GM23338 (cell line): ENCODE data around the gene EPHB1. TPM values are rescaled to one million over a fixed set of nuclear protein-coding genes. Genes with fewer than 3 reads are reported as not detected.

Experiments
- ATAC-seq: fragments of 200-7000 bp; cut with Tn5 transposase; 3 replicates; pipeline ENCODE4 v1.9.1; 2020
- DNase-seq: peaks from one replicate; pipeline ENCODE4 v3.0.0-alpha.2; 2015; ENCODE audit warnings: low spot score
- H2AFZ ChIP-seq: fragments of 200-600 bp; sonication (generic); 2 replicates; pipeline ENCODE4 v1.8.0; 2016; ENCODE audit warnings: antibody characterized with exemption, mild to moderate bottlenecking, moderate library complexity
- H3F3A ChIP-seq: fragments of 200-600 bp; sonication (generic); replicated peaks from 2 replicates; pipeline ENCODE4 v1.8.0; 2017; ENCODE audit warnings: antibody characterized with exemption, mixed run types, low read depth
- H3K27ac ChIP-seq: fragments of 200-600 bp; sonication (generic); 2 replicates; pipeline ENCODE4 v1.6.1; 2016; ENCODE audit warnings: low read depth
- H3K27me3 ChIP-seq: fragments of 200-600 bp; sonication (generic); 2 replicates; pipeline ENCODE4 v1.8.0; 2016; ENCODE audit warnings: mild to moderate bottlenecking, mixed run types, moderate library complexity; ENCODE audit not compliant: insufficient read depth
- H3K36me3 ChIP-seq: fragments of 200-600 bp; sonication (generic); 2 replicates; pipeline ENCODE4 v1.8.0; 2016; ENCODE audit warnings: mild to moderate bottlenecking; ENCODE audit not compliant: insufficient read depth
- H3K4me1 ChIP-seq: fragments of 200-600 bp; sonication (generic); 2 replicates; pipeline ENCODE4 v1.8.0; 2016; ENCODE audit warnings: mild to moderate bottlenecking, moderate library complexity; ENCODE audit not compliant: insufficient read depth
- H3K4me2 ChIP-seq: fragments of 200-600 bp; sonication (generic); 2 replicates; pipeline ENCODE4 v1.7.1; 2017; ENCODE audit warnings: mixed run types
- H3K4me3 ChIP-seq: fragments of 200-600 bp; sonication (generic); 2 replicates; pipeline ENCODE4 v1.6.1; 2016; ENCODE audit warnings: mixed run types
- H3K79me2 ChIP-seq: fragments of 200-600 bp; sonication (generic); replicated peaks from 2 replicates; pipeline ENCODE4 v1.8.0; 2017; ENCODE audit warnings: mild to moderate bottlenecking; ENCODE audit not compliant: insufficient read depth
- H3K9me2 ChIP-seq: fragments of 200-600 bp; sonication (generic); 2 replicates; pipeline ENCODE4 v1.8.0; 2017; ENCODE audit not compliant: insufficient read depth
- H4K20me1 ChIP-seq: fragments of 200-600 bp; sonication (generic); replicated peaks from 2 replicates; pipeline ENCODE4 v1.8.0; 2017; ENCODE audit warnings: mild to moderate bottlenecking; ENCODE audit not compliant: insufficient read depth
- H3K27ac Mint-ChIP-seq: 2 replicates; pipeline ENCODE4 v1.8.0; 2020; ENCODE audit warnings: inconsistent platforms, mild to moderate bottlenecking, moderate library complexity, mixed read lengths
- H3K27me3 Mint-ChIP-seq: 3 replicates; pipeline ENCODE4 v1.8.0; 2022; ENCODE audit warnings: low read depth, mild to moderate bottlenecking, moderate library complexity, mixed read lengths, inconsistent platforms; ENCODE audit not compliant: insufficient read depth, poor library complexity
- H3K36me3 Mint-ChIP-seq: 3 replicates; pipeline ENCODE4 v1.8.0; 2021; ENCODE audit warnings: low read depth, mild to moderate bottlenecking, inconsistent platforms, moderate library complexity, mixed read lengths
- H3K4me1 Mint-ChIP-seq: 3 replicates; pipeline ENCODE4 v1.8.0; 2020; ENCODE audit warnings: mild to moderate bottlenecking, inconsistent platforms, mixed read lengths
- H3K4me3 Mint-ChIP-seq: 3 replicates; pipeline ENCODE4 v1.8.0; 2021; ENCODE audit warnings: moderate library complexity, mild to moderate bottlenecking, inconsistent platforms, mixed read lengths
- H3K9me3 Mint-ChIP-seq: 3 replicates; pipeline ENCODE4 v1.8.0; 2020; ENCODE audit warnings: moderate library complexity, mild to moderate bottlenecking, inconsistent platforms, mixed read lengths
- CREB1 ChIP-seq: fragments of 250-450 bp; sonication (Bioruptor Pico); IDR thresholded peaks from 2 replicates; pipeline ENCODE4 v1.5.0; 2020; ENCODE audit warnings: low read depth, mild to moderate bottlenecking, moderate library complexity
- EZH2 ChIP-seq: fragments of 200-600 bp; sonication (generic); IDR thresholded peaks from one replicate; pipeline ENCODE4 v1.8.0; 2017; ENCODE audit warnings: antibody characterized with exemption, mild to moderate bottlenecking, low read depth; ENCODE audit not compliant: unreplicated experiment
- EZH2phosphoT487 ChIP-seq: fragments of 200-600 bp; sonication (generic); IDR thresholded peaks from one replicate; pipeline ENCODE4 v1.8.1; 2018; ENCODE audit warnings: antibody characterized with exemption; ENCODE audit not compliant: unreplicated experiment
- JUNB ChIP-seq: IDR thresholded peaks from one replicate; pipeline ENCODE4 v1.6.1; 2016; ENCODE audit warnings: antibody characterized with exemption; ENCODE audit not compliant: unreplicated experiment
- POLR2AphosphoS5 ChIP-seq: IDR thresholded peaks from 2 replicates; pipeline ENCODE4 v1.6.1; 2016; ENCODE audit warnings: antibody characterized with exemption, low read depth
- STAT1 ChIP-seq: IDR thresholded peaks from one replicate; pipeline ENCODE4 v1.6.1; 2016; ENCODE audit warnings: antibody characterized with exemption; ENCODE audit not compliant: unreplicated experiment
- ZNF114 ChIP-seq: fragments of 250-450 bp; sonication (Bioruptor Pico); IDR thresholded peaks from 2 replicates; pipeline ENCODE4 v1.5.0; 2020; ENCODE audit warnings: mild to moderate bottlenecking, moderate library complexity
- ZNF331 ChIP-seq: fragments of 250-450 bp; sonication (Bioruptor Pico); IDR thresholded peaks from 2 replicates; pipeline ENCODE4 v1.5.0; 2020; ENCODE audit warnings: low read depth, mild to moderate bottlenecking, moderate library complexity
- polyA plus RNA-seq: library from polyadenylated mRNA; unstranded; fragments of >200 nt; fragmentation: Nextera tagmentation; extraction: Ambion mirVana; gene quantifications from 2 replicates; pipeline ENCODE4 v1.2.1, GENCODE V29; 2016
- total RNA-seq: library from RNA; depleted of rRNA; stranded (reverse); fragments of >200 nt; shearing (Covaris generic); gene quantifications from 2 replicates; pipeline ENCODE4 v1.2.3, GENCODE V29; 2014
- TF ChIP-seq, protein P1 (sequence below): fragments of 250-450 bp; sonication (Bioruptor Pico); IDR thresholded peaks from 2 replicates; pipeline ENCODE4 v1.5.0; 2020; ENCODE audit warnings: mild to moderate bottlenecking, moderate library complexity
- TF ChIP-seq, protein P2 (sequence below): IDR thresholded peaks from one replicate; pipeline ENCODE4 v1.6.1; 2018; ENCODE audit warnings: antibody characterized with exemption; ENCODE audit not compliant: unreplicated experiment
- TF ChIP-seq, protein P3 (sequence below): IDR thresholded peaks from 2 replicates; pipeline ENCODE4 v1.6.1; 2016; ENCODE audit warnings: antibody characterized with exemption
- TF ChIP-seq, protein P4 (sequence below), 2 experiments: fragments of 200-600 bp in 1 of 2; sonication (generic) in 1 of 2; conservative IDR thresholded peaks; 2 replicates each; pipeline versions ENCODE4 v1.5.1 to v1.6.1; 2016 to 2017; ENCODE audit warnings: antibody characterized with exemption in 2 of 2, low read depth in 2 of 2, mild to moderate bottlenecking in 2 of 2, moderate library complexity in 1 of 2

Gene EPHB1
- total and polyA plus RNA-seq, 2 experiments from 2014 or later: 2.7 to 5.2 TPM

DNA sequence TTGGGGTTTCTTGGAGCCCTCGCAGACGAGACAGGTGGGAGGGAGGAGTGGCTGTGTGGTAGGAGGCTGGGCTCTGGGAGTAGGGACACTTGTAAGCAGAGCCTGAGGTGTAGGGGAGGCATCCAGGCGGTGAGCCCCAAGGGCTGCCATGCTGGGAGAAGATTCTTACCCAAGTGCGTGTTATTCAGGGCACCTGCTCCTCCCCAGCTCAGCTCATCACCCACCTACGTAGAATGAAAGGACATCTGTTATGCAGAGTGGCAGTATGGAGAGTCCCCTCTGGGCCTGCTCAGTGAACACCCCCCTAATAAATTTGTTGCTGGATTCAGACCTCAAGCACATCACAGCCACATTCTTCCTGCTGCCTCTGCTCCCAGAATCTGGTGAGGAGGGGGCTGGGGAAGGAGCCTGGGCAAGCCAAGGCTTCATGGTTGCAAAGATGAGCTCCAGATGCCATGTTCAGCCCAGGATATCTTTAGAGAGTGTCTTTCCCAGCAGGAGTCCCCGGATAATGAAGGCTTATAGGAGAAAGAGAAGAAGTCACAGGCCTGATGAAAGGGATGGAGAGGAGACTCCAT, 261.8 kb downstream of the EPHB1 start:
- H2AFZ ChIP-seq: no peak overlapping the region
- H3K4me3 ChIP-seq: no peak overlapping the region
- ATAC-seq: no peak
- Mint-ChIP-seq H3K27me3 (no peaks in the 10 kb centered on the region), H3K4me1 (peaks cover 3% of the 10 kb centered on the region; the same call in 2 of the 3 replicates), H3K4me3 (no peak overlapping the region), H3K36me3 (no peaks in the 10 kb centered on the region; the same call in 2 of the 3 replicates), H3K9me3 (peaks cover under 1% of the 10 kb centered on the region; the same call in 1 of the 3 replicates), H3K27ac (no peak overlapping the region)
- 0 out of 2 replicates have a peak, but pooled peaks cover 4% of the 10 kb centered on the region for H3K9me2 ChIP-seq
- H3K4me1 ChIP-seq: no peaks in the 10 kb centered on the region
- H3K27me3 ChIP-seq: no peaks in the 10 kb centered on the region
- H3F3A ChIP-seq: no peaks in the 10 kb centered on the region
- H3K4me2 ChIP-seq: no peak overlapping the region
- H3K36me3 ChIP-seq: no peaks in the 10 kb centered on the region
- H3K79me2 ChIP-seq: no peaks in the 10 kb centered on the region
- H4K20me1 ChIP-seq: no peaks in the 10 kb centered on the region
- no peak for TF ChIP-seq POLR2AphosphoS5
- TF ChIP-seq EZH2phosphoT487: no peak
- TF ChIP-seq EZH2: no peak
- TF ChIP-seq, protein P1, sequence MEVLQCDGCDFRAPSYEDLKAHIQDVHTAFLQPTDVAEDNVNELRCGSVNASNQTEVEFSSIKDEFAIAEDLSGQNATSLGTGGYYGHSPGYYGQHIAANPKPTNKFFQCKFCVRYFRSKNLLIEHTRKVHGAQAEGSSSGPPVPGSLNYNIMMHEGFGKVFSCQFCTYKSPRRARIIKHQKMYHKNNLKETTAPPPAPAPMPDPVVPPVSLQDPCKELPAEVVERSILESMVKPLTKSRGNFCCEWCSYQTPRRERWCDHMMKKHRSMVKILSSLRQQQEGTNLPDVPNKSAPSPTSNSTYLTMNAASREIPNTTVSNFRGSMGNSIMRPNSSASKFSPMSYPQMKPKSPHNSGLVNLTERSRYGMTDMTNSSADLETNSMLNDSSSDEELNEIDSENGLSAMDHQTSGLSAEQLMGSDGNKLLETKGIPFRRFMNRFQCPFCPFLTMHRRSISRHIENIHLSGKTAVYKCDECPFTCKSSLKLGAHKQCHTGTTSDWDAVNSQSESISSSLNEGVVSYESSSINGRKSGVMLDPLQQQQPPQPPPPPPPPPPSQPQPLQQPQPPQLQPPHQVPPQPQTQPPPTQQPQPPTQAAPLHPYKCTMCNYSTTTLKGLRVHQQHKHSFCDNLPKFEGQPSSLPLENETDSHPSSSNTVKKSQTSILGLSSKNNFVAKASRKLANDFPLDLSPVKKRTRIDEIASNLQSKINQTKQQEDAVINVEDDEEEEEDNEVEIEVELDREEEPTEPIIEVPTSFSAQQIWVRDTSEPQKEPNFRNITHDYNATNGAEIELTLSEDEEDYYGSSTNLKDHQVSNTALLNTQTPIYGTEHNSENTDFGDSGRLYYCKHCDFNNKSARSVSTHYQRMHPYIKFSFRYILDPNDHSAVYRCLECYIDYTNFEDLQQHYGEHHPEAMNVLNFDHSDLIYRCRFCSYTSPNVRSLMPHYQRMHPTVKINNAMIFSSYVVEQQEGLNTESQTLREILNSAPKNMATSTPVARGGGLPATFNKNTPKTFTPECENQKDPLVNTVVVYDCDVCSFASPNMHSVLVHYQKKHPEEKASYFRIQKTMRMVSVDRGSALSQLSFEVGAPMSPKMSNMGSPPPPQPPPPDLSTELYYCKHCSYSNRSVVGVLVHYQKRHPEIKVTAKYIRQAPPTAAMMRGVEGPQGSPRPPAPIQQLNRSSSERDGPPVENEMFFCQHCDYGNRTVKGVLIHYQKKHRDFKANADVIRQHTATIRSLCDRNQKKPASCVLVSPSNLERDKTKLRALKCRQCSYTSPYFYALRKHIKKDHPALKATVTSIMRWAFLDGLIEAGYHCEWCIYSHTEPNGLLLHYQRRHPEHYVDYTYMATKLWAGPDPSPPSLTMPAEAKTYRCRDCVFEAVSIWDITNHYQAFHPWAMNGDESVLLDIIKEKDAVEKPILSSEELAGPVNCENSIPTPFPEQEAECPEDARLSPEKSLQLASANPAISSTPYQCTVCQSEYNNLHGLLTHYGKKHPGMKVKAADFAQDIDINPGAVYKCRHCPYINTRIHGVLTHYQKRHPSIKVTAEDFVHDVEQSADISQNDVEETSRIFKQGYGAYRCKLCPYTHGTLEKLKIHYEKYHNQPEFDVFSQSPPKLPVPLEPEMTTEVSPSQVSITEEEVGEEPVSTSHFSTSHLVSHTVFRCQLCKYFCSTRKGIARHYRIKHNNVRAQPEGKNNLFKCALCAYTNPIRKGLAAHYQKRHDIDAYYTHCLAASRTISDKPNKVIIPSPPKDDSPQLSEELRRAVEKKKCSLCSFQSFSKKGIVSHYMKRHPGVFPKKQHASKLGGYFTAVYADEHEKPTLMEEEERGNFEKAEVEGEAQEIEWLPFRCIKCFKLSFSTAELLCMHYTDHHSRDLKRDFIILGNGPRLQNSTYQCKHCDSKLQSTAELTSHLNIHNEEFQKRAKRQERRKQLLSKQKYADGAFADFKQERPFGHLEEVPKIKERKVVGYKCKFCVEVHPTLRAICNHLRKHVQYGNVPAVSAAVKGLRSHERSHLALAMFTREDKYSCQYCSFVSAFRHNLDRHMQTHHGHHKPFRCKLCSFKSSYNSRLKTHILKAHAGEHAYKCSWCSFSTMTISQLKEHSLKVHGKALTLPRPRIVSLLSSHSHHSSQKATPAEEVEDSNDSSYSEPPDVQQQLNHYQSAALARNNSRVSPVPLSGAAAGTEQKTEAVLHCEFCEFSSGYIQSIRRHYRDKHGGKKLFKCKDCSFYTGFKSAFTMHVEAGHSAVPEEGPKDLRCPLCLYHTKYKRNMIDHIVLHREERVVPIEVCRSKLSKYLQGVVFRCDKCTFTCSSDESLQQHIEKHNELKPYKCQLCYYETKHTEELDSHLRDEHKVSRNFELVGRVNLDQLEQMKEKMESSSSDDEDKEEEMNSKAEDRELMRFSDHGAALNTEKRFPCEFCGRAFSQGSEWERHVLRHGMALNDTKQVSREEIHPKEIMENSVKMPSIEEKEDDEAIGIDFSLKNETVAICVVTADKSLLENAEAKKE: no peak
- no peak for TF ChIP-seq CREB1 (CRISPR knock-in tag)
- TF ChIP-seq, protein P2, sequence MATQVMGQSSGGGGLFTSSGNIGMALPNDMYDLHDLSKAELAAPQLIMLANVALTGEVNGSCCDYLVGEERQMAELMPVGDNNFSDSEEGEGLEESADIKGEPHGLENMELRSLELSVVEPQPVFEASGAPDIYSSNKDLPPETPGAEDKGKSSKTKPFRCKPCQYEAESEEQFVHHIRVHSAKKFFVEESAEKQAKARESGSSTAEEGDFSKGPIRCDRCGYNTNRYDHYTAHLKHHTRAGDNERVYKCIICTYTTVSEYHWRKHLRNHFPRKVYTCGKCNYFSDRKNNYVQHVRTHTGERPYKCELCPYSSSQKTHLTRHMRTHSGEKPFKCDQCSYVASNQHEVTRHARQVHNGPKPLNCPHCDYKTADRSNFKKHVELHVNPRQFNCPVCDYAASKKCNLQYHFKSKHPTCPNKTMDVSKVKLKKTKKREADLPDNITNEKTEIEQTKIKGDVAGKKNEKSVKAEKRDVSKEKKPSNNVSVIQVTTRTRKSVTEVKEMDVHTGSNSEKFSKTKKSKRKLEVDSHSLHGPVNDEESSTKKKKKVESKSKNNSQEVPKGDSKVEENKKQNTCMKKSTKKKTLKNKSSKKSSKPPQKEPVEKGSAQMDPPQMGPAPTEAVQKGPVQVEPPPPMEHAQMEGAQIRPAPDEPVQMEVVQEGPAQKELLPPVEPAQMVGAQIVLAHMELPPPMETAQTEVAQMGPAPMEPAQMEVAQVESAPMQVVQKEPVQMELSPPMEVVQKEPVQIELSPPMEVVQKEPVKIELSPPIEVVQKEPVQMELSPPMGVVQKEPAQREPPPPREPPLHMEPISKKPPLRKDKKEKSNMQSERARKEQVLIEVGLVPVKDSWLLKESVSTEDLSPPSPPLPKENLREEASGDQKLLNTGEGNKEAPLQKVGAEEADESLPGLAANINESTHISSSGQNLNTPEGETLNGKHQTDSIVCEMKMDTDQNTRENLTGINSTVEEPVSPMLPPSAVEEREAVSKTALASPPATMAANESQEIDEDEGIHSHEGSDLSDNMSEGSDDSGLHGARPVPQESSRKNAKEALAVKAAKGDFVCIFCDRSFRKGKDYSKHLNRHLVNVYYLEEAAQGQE: no peak
- TF ChIP-seq, protein P3, sequence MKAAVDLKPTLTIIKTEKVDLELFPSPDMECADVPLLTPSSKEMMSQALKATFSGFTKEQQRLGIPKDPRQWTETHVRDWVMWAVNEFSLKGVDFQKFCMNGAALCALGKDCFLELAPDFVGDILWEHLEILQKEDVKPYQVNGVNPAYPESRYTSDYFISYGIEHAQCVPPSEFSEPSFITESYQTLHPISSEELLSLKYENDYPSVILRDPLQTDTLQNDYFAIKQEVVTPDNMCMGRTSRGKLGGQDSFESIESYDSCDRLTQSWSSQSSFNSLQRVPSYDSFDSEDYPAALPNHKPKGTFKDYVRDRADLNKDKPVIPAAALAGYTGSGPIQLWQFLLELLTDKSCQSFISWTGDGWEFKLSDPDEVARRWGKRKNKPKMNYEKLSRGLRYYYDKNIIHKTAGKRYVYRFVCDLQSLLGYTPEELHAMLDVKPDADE: no peak
- no peak for TF ChIP-seq ZNF114 (CRISPR knock-in tag)
- no peak for TF ChIP-seq ZNF331
- no peak for TF ChIP-seq JUNB
- TF ChIP-seq, protein P4, sequence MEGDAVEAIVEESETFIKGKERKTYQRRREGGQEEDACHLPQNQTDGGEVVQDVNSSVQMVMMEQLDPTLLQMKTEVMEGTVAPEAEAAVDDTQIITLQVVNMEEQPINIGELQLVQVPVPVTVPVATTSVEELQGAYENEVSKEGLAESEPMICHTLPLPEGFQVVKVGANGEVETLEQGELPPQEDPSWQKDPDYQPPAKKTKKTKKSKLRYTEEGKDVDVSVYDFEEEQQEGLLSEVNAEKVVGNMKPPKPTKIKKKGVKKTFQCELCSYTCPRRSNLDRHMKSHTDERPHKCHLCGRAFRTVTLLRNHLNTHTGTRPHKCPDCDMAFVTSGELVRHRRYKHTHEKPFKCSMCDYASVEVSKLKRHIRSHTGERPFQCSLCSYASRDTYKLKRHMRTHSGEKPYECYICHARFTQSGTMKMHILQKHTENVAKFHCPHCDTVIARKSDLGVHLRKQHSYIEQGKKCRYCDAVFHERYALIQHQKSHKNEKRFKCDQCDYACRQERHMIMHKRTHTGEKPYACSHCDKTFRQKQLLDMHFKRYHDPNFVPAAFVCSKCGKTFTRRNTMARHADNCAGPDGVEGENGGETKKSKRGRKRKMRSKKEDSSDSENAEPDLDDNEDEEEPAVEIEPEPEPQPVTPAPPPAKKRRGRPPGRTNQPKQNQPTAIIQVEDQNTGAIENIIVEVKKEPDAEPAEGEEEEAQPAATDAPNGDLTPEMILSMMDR (conservative IDR thresholded peaks at IDR 0.05; ENCODE audit: low read depth in 2 of 2): no peak
- no peak for TF ChIP-seq STAT1
- DNase-seq: no peak
- no peak overlapping the region for H3K27ac ChIP-seq
